Astrocyte of the cerebellum (primary cell): Measurements from ENCODE around the gene APP.

ENCODE experiments used
- DNase-seq: peaks from one replicate; pipeline ENCODE4 v3.0.0-alpha.2; 2011; ENCODE audit warnings: low read depth
- H3K4me3 ChIP-seq: 2 replicates; pipeline ENCODE4 v1.5.1; 2011; ENCODE audit warnings: mild to moderate bottlenecking, low read depth, low read length, moderate library complexity
- in situ Hi-C: cut with HindIII; loops from 2 replicates; pipeline ENCODE4 v1.10.0; 2017; ENCODE audit warnings: low sequenced_read_pairs
- TF ChIP-seq, protein P1 (sequence below): IDR thresholded peaks from 2 replicates; pipeline ENCODE4 v1.5.1; 2012; ENCODE audit warnings: low read length, low read depth, moderate library complexity, mild to moderate bottlenecking; ENCODE audit errors: missing control alignments

The APP gene

DNA sequence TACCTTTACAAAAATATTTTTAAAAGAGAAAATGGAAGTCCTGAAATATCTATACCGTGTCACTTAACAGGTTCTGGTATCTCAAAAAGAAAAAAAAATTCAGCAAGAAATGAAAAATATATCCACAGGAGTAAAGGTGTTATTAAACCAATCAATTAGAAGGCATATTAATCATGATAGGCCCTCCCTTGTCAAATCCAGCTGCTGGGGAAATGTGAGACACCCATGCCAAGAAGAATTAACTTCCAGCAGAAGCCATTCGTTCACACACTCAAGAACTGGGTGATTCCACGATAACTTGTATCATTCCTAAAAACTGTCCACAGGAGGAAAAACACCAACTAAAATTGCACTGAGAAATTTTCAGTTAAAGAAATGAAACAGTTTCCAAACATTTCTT is 57.6 kb downstream of the APP start:
- no peak for DNase-seq
- H3K4me3 ChIP-seq, result no peak overlapping the region
- in situ Hi-C loops, result no loop called here
- TF ChIP-seq, protein P1, sequence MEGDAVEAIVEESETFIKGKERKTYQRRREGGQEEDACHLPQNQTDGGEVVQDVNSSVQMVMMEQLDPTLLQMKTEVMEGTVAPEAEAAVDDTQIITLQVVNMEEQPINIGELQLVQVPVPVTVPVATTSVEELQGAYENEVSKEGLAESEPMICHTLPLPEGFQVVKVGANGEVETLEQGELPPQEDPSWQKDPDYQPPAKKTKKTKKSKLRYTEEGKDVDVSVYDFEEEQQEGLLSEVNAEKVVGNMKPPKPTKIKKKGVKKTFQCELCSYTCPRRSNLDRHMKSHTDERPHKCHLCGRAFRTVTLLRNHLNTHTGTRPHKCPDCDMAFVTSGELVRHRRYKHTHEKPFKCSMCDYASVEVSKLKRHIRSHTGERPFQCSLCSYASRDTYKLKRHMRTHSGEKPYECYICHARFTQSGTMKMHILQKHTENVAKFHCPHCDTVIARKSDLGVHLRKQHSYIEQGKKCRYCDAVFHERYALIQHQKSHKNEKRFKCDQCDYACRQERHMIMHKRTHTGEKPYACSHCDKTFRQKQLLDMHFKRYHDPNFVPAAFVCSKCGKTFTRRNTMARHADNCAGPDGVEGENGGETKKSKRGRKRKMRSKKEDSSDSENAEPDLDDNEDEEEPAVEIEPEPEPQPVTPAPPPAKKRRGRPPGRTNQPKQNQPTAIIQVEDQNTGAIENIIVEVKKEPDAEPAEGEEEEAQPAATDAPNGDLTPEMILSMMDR, result no peak

DNA sequence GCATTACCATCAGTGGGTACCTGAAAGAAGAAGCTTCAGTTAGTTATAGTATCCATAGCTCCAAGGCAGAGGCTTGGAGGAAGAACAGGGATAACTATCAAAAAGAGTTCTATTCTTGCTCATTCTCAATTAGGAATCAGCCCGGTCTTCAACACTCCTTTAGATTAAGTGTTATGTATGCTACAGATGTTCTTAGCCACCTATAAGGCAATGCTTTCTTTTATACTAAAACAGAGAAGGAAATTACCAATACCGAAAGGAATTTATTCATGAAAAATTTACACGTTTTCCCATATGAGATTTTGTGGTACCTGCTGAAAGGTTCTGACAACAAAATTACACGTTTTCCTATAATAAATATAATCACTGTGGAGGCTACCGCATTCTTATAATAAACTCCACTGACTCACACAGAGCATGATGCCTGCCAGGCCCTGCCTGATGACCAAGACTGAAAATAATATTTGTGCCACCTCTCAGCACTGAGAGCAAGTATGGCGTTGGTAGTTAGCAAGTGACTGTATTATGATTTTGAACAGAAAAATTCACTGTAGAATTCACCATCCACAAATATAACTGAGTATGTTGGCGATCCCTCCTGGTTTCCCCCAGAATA is 58.3 kb downstream of the APP start:
- no peak for DNase-seq
- no peak overlapping the region for H3K4me3 ChIP-seq
- in situ Hi-C loops, result no loop called here
- TF ChIP-seq, protein P1, result no peak

- TF ChIP-seq, protein P1, result no peak
- DNase-seq, result no peak
- in situ Hi-C loops, result no loop called here
- no peak overlapping the region for H3K4me3 ChIP-seq
Measured at GRCh38 chr21:26110715-26111114, 59.9 kb downstream of the APP start.

DNA sequence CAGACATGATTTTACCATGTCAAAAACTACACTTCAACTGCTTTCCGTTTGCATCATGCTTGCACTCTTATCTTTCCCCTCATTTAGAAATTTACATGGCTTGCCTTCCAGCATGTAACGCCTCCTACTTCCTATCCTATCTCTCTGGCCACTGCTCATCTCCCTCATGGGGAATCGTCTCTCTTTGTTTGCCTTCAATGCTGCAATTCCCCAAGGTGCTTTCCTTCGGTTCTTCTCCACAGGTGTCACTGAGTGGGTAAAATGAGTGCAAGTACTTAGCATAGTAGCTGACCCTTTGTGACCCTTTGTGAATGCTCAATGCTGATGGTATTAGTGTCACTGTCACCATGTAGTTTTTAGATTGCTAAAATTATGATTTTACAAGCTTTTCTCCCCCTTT is 63.1 kb downstream of the APP start:
- no peak for DNase-seq
- TF ChIP-seq, protein P1, result no peak
- H3K4me3 ChIP-seq, result no peak overlapping the region
- in situ Hi-C loops, result no loop called here

DNA sequence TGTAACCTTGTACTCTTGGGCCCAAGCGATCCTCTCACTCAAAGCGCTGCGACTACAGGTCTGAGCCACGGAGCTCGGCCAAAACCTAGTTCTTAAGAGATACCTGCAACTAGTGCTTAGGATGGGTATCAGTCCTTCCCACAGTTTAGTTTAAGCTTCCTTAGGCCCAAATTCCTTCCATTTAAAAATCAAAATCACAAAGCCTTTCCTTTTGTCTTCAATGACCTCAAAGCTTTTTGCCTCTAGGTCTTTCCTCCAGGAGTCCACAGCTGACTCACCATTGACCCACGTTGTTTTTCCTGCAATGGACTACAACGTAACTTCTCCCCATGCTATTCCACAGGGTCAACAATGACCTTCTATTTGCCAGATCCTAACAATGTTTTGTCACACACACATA is 64.0 kb downstream of the APP start:
- H3K4me3 ChIP-seq, result no peak overlapping the region
- DNase-seq, result no peak
- TF ChIP-seq, protein P1, result no peak
- in situ Hi-C loops, result no loop called here

- DNase-seq, result no peak
- TF ChIP-seq, protein P1, result no peak
- in situ Hi-C loops, result no loop called here
- no peak overlapping the region for H3K4me3 ChIP-seq
Measured at GRCh38 chr21:26105819-26106218, 64.8 kb downstream of the APP start.

DNA sequence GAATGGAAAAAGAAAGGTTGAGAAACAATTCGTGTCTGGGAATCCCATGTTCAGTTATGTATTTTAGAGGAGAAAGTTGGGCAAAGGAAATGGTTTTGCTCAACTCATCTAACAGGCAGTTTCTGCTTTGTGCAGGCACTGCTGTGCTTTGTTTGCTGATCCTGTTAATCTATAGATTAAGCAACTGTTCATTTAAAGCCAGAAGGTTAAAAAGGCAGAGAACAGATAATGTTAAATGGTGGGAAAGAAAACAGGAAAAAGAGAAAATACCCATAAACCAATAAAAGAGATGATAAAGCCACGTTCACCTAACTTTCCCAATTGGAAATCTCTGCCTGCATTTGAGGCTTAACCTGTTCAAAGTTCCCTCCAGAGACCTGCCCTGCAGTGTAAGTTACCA is 70.0 kb downstream of the APP start:
- H3K4me3 ChIP-seq, result no peak overlapping the region
- in situ Hi-C loops, result no loop called here
- DNase-seq, result no peak
- TF ChIP-seq, protein P1, result no peak
